HG03095 (cell line): ENCODE data around the gene TCP11L1.
A peak's percentile ranks its signal among the peaks of the same experiment; 100 is the strongest.

Experiments used
- ATAC-seq: cut with Tn5 transposase; IDR thresholded peaks from one replicate; pipeline ENCODE4 v1.9.1; 2021; ENCODE audit warnings: moderate library complexity; ENCODE audit not compliant: unreplicated experiment

Gene TCP11L1

GRCh38 chr11:33039274-33040032 is at the start of gene TCP11L1:
Gene TCP11L1, plus strand, starts transcription at chr11:33039572. Its CDS starts 4,202 bp downstream, at chr11:33043774.
- peak; percentile 76 for ATAC-seq

- ATAC-seq = no peak
These were observed 48.9 kb upstream of the TCP11L1 start for GRCh38 chr11:32990481-32990880.

- ATAC-seq = no peak
These were observed 47.9 kb upstream of the TCP11L1 start for GRCh38 chr11:32991427-32991826.

- ATAC-seq = no peak
These were observed 47.5 kb upstream of the TCP11L1 start for GRCh38 chr11:32991898-32992297.

- no peak for ATAC-seq
These were observed 39.2 kb upstream of the TCP11L1 start for GRCh38 chr11:33000181-33000580.

GRCh38 chr11:33001281-33001680 is 38.1 kb upstream of the TCP11L1 start:
- ATAC-seq = no peak

GRCh38 chr11:33001751-33002542 is 37.4 kb upstream of the TCP11L1 start:
- ATAC-seq = no peak

GRCh38 chr11:33005175-33005574 is 34.2 kb upstream of the TCP11L1 start:
- ATAC-seq = no peak

- ATAC-seq = no peak
These were observed 33.4 kb upstream of the TCP11L1 start for GRCh38 chr11:33006010-33006409.

- ATAC-seq = no peak
These were observed 25.6 kb upstream of the TCP11L1 start for GRCh38 chr11:33013755-33014154.

- peak; percentile 62 for ATAC-seq
These were observed 23.5 kb upstream of the TCP11L1 start, which contains the start of gene DEPDC7 for GRCh38 chr11:33015621-33016551. Gene DEPDC7, plus strand, starts transcription at chr11:33015878. Its CDS starts 78 bp downstream, at chr11:33015956.

- no peak for ATAC-seq
These were observed 22.7 kb upstream of the TCP11L1 start for GRCh38 chr11:33016654-33017053.

- ATAC-seq = no peak
These were observed 21.9 kb upstream of the TCP11L1 start for GRCh38 chr11:33017478-33017877.

GRCh38 chr11:33017965-33018364 is 21.4 kb upstream of the TCP11L1 start:
- no peak for ATAC-seq

- ATAC-seq = no peak
These were observed 20.5 kb upstream of the TCP11L1 start for GRCh38 chr11:33018840-33019239.

- no peak for ATAC-seq
These were observed 17.9 kb upstream of the TCP11L1 start for GRCh38 chr11:33021501-33021900.

- no peak for ATAC-seq
These were observed 17.4 kb upstream of the TCP11L1 start for GRCh38 chr11:33021937-33022336.

GRCh38 chr11:33025339-33025722 is 14.0 kb upstream of the TCP11L1 start:
- ATAC-seq = no peak

- ATAC-seq = no peak
These were observed 12.1 kb upstream of the TCP11L1 start for GRCh38 chr11:33027233-33027632.

GRCh38 chr11:33027846-33028536 is 11.4 kb upstream of the TCP11L1 start:
- ATAC-seq = no peak
